Measurements from ENCODE around the gene IZUMO2. TPM values are rescaled to one million over a fixed set of nuclear protein-coding genes. Genes with fewer than 3 reads are reported as not detected.
A peak's percentile ranks its signal among the peaks of the same experiment; 100 is the strongest.

Gene IZUMO2
- total RNA-seq, 1 experiment from 2014 or later, result not detected

DNA sequence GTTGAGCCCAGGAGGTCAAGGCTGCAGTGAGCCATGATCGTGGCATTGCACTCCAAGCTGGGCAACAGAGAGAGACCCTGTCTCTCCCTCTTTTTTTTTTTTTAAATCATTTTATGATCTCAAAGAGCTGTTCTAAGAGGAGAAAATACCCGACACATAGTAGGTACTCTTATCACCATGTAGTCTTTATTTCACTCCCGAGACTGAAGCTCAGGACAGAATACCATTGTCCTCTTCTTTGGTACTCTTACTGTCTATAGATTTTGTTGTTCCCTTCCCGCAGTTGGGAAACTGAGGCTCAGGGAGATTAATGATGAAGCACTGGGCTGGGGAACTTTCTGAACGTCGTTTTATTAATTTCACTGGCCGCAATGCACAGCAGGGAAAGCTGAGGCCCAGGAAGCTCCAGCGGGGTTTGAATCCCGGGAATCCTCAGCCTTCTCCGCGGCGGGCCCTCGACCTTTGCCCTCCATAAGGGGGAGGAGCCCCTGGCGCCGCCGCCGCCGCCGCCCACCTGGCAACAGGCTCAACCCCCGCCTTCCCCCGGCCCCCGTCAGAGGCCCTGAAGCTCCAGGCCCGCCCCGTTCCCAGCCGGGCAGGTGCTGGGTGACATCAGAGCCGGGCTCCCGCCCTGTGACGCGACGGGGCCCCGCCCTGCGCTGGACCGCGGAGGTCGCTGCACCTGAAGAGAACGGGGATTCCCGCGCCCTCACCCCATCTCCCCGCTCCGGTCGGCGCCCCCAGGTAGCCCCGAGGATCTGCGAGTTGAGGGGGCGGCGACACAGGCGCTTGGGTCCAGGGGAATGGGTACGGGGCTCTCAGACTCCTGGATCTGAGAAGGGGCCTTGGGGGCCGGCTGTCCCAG, 42.0 kb upstream of the IZUMO2 start (continued):
- TF ChIP-seq, protein P1, sequence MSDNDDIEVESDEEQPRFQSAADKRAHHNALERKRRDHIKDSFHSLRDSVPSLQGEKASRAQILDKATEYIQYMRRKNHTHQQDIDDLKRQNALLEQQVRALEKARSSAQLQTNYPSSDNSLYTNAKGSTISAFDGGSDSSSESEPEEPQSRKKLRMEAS (IDR thresholded peaks at IDR 0.05), result peak; percentile 82
- TF ChIP-seq CEBPB (IDR thresholded peaks at IDR 0.05; ENCODE audit: low read depth), result no peak

DNA sequence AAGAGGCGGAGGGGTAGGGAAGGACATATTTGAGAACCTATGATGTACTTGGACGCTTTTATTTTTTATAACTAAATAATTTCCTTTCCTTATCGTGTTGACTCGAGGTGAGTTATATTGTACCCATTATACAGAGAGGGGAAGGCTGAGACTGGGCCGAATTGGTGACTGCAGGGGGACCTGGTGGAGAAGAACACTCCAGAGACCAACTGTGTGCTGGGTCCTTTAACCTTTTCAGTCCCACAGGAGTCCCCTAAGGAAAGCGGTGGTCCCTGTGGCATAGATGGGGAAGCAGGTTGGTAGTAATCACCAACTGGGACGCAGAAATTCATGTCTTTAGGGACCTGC, 41.0 kb upstream of the IZUMO2 start:
- peaks cover 21 to 30% of the 10 kb centered on the region in 2 experiments for H3K4me1 ChIP-seq (ENCODE audit: control insufficient read depth in 1 of 2, insufficient read depth in 2 of 2, low read length in 2 of 2)
- H3K79me2 ChIP-seq (ENCODE audit: insufficient read depth, low read length), result 0 out of 2 replicates have a peak, but pooled peaks cover 8% of the 10 kb centered on the region
- no peak overlapping the region for H2AFZ ChIP-seq (ENCODE audit: low read depth, low read length, poor library complexity, severe bottlenecking)
- 0 out of 2 replicates have a peak overlapping the region, but pooled peaks have one; percentile 40 for H3K27ac ChIP-seq (ENCODE audit: low read depth, low read length)
- TSS peak; percentile 79 for BruUV-seq (replicated peaks)
- no peaks in the 10 kb centered on the region for H3K9me2 ChIP-seq (ENCODE audit: insufficient read depth)
- intact Hi-C loops (cut with micrococcal nuclease), result no loop called here
- ChIA-PET POLR2A (no interaction called here), CTCF (no interaction called here), RAD21 (ENCODE audit: low non-redundant PET in 1 of 2, low total read pairs in 2 of 2, uncharacterized antibody in 2 of 2, unreplicated experiment in 2 of 2) (no interaction called here)
- TF ChIP-seq YY1 (IDR thresholded peaks at IDR 0.05; ENCODE audit: extremely low read depth, insufficient replicate concordance, low read depth, low read length) (no peak), EZH2 (IDR thresholded peaks at IDR 0.05) (no peak), POLR2A (IDR thresholded peaks at IDR 0.05; ENCODE audit: borderline replicate concordance, extremely low read depth, insufficient read depth, insufficient read length) (no peak), JUND (IDR thresholded peaks at IDR 0.05) (no peak)
- TF ChIP-seq, protein P2, sequence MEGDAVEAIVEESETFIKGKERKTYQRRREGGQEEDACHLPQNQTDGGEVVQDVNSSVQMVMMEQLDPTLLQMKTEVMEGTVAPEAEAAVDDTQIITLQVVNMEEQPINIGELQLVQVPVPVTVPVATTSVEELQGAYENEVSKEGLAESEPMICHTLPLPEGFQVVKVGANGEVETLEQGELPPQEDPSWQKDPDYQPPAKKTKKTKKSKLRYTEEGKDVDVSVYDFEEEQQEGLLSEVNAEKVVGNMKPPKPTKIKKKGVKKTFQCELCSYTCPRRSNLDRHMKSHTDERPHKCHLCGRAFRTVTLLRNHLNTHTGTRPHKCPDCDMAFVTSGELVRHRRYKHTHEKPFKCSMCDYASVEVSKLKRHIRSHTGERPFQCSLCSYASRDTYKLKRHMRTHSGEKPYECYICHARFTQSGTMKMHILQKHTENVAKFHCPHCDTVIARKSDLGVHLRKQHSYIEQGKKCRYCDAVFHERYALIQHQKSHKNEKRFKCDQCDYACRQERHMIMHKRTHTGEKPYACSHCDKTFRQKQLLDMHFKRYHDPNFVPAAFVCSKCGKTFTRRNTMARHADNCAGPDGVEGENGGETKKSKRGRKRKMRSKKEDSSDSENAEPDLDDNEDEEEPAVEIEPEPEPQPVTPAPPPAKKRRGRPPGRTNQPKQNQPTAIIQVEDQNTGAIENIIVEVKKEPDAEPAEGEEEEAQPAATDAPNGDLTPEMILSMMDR (IDR thresholded peaks at IDR 0.05 in 2 of 3, conservative IDR thresholded peaks at IDR 0.05 in 1 of 3; ENCODE audit: borderline replicate concordance in 1 of 3, insufficient read depth in 1 of 3, low read depth in 2 of 3, low read length in 2 of 3), result no peak
- TF ChIP-seq, protein P3, sequence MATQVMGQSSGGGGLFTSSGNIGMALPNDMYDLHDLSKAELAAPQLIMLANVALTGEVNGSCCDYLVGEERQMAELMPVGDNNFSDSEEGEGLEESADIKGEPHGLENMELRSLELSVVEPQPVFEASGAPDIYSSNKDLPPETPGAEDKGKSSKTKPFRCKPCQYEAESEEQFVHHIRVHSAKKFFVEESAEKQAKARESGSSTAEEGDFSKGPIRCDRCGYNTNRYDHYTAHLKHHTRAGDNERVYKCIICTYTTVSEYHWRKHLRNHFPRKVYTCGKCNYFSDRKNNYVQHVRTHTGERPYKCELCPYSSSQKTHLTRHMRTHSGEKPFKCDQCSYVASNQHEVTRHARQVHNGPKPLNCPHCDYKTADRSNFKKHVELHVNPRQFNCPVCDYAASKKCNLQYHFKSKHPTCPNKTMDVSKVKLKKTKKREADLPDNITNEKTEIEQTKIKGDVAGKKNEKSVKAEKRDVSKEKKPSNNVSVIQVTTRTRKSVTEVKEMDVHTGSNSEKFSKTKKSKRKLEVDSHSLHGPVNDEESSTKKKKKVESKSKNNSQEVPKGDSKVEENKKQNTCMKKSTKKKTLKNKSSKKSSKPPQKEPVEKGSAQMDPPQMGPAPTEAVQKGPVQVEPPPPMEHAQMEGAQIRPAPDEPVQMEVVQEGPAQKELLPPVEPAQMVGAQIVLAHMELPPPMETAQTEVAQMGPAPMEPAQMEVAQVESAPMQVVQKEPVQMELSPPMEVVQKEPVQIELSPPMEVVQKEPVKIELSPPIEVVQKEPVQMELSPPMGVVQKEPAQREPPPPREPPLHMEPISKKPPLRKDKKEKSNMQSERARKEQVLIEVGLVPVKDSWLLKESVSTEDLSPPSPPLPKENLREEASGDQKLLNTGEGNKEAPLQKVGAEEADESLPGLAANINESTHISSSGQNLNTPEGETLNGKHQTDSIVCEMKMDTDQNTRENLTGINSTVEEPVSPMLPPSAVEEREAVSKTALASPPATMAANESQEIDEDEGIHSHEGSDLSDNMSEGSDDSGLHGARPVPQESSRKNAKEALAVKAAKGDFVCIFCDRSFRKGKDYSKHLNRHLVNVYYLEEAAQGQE (IDR thresholded peaks at IDR 0.05; ENCODE audit: low read depth), result no peak
- TF ChIP-seq, protein P4, sequence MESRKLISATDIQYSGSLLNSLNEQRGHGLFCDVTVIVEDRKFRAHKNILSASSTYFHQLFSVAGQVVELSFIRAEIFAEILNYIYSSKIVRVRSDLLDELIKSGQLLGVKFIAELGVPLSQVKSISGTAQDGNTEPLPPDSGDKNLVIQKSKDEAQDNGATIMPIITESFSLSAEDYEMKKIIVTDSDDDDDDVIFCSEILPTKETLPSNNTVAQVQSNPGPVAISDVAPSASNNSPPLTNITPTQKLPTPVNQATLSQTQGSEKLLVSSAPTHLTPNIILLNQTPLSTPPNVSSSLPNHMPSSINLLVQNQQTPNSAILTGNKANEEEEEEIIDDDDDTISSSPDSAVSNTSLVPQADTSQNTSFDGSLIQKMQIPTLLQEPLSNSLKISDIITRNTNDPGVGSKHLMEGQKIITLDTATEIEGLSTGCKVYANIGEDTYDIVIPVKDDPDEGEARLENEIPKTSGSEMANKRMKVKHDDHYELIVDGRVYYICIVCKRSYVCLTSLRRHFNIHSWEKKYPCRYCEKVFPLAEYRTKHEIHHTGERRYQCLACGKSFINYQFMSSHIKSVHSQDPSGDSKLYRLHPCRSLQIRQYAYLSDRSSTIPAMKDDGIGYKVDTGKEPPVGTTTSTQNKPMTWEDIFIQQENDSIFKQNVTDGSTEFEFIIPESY (IDR thresholded peaks at IDR 0.05; ENCODE audit: extremely low read depth, insufficient replicate concordance, low read length), result no peak
- peak overlapping the region; percentile 55 to 73 for H3K4me3 ChIP-seq (replicated peaks in 1 of 2; ENCODE audit: low read depth in 1 of 2, low read length in 2 of 2)
- H4K20me1 ChIP-seq (ENCODE audit: insufficient read depth), result no peaks in the 10 kb centered on the region
- peak overlapping the region; percentile 92 for H3K4me2 ChIP-seq (ENCODE audit: low read length)
- no peaks in the 10 kb centered on the region for H3K27me3 ChIP-seq (ENCODE audit: insufficient read depth, low read length)
- no peaks in the 10 kb centered on the region for H3K36me3 ChIP-seq (ENCODE audit: control insufficient read depth in 1 of 2, insufficient read depth in 2 of 2, low read length in 2 of 2)
- DNase-seq (ENCODE audit: low read depth, low spot score), result no peak
- H3K9me3 ChIP-seq (ENCODE audit: control insufficient read depth in 1 of 2, insufficient read depth in 1 of 2, low read depth in 1 of 2, low read length in 2 of 2), result no peaks in the 10 kb centered on the region
- no peak for ATAC-seq
- peak overlapping the region; percentile 82 for H3K9ac ChIP-seq (ENCODE audit: low read length)

All from HCT116 (cell line).